Measurements from ENCODE around the gene DTD2. TPM values are rescaled to one million over a fixed set of nuclear protein-coding genes. Genes with fewer than 3 reads are reported as not detected.

Gene DTD2
- total and polyA plus RNA-seq, 12 donors, result 4.2 to 9.5 (median 6.4) TPM

GRCh38 chr14:31419967-31420318, 37.4 kb downstream of the DTD2 start:
- Histone ChIP-seq H3K27ac (peak overlapping the region; percentile 39 to 95 (median 91)), H3K27me3 (no peaks in the 10 kb centered on the region), H3K36me3 (no peaks in the 10 kb centered on the region), H3K4me1 (peaks cover 0 to 39% (median 18%) of the 10 kb centered on the region in 9 donors), H3K4me3 (peak overlapping the region; percentile 73 to 98 (median 94)), H3K9me3 (no peaks in the 10 kb centered on the region)
- no peak for TF ChIP-seq CTCF (IDR thresholded peaks at IDR 0.05)
- peak; percentile 67 to 85 (median 79) for ATAC-seq
- intact Hi-C loops (cut with DNase I), result loop anchor here in 2 of 10 donors (2.0 kb wide), 1 partner anchor 37 kb away; the partner anchor contains the start of gene DTD2 (in 2 of the 2)
- 0% methylated on average over 31 to 33 of the region's 33 CpGs for WGBS, 2 donors
- peak; percentile 50 to 72 for DNase-seq

GRCh38 chr14:31419179-31419966, 37.9 kb downstream of the DTD2 start:
- no peak for TF ChIP-seq CTCF (IDR thresholded peaks at IDR 0.05)
- peaks cover 0 to 44% (median 19%) of the 10 kb centered on the region in 9 donors for H3K4me1 ChIP-seq
- no peaks in the 10 kb centered on the region for H3K9me3 ChIP-seq
- no peaks in the 10 kb centered on the region for H3K36me3 ChIP-seq
- intact Hi-C loops (cut with DNase I), result no loop called here
- DNase-seq, result no peak
- H3K4me3 ChIP-seq, result peak overlapping the region; percentile 73 to 98 (median 94)
- WGBS, 2 donors, result 3 to 7% methylated on average over 9 of the region's 9 CpGs
- no peak for ATAC-seq
- peak overlapping the region; percentile 39 to 95 (median 91) for H3K27ac ChIP-seq
- H3K27me3 ChIP-seq, result no peaks in the 10 kb centered on the region

GRCh38 chr14:31418440-31418839, 38.9 kb downstream of the DTD2 start:
- H3K4me1 ChIP-seq, result peaks cover 0 to 51% (median 25%) of the 10 kb centered on the region in 9 donors
- intact Hi-C loops (cut with DNase I), result no loop called here
- H3K4me3 ChIP-seq, result peak overlapping the region in 2 of 10 donors; percentile 92 to 98
- H3K27me3 ChIP-seq, result no peaks in the 10 kb centered on the region
- WGBS, 2 donors, result 46 to 49% methylated on average over 1 of the region's 1 CpG
- no peak for DNase-seq
- no peak for TF ChIP-seq CTCF (IDR thresholded peaks at IDR 0.05)
- no peak for ATAC-seq
- no peaks in the 10 kb centered on the region for H3K36me3 ChIP-seq
- no peaks in the 10 kb centered on the region for H3K9me3 ChIP-seq
- peak overlapping the region in 2 of 10 donors; percentile 13 to 17 for H3K27ac ChIP-seq

- no peak overlapping the region for H3K27ac ChIP-seq
- H3K36me3 ChIP-seq, result no peaks in the 10 kb centered on the region
- 33 to 43% methylated on average over 1 of the region's 1 CpG for WGBS, 2 donors
- no peaks in the 10 kb centered on the region for H3K27me3 ChIP-seq
- TF ChIP-seq CTCF (IDR thresholded peaks at IDR 0.05), result no peak
- DNase-seq, result no peak
- H3K4me1 ChIP-seq, result peaks cover 3 to 68% (median 40%) of the 10 kb centered on the region in 9 donors
- H3K4me3 ChIP-seq, result no peak overlapping the region
- intact Hi-C loops (cut with DNase I), result no loop called here
- no peaks in the 10 kb centered on the region for H3K9me3 ChIP-seq
- ATAC-seq, result no peak
These were observed 43.0 kb downstream of the DTD2 start for GRCh38 chr14:31414190-31414833.

Measured in heart right ventricle (tissue), 16 donors.